ENCODE data around the gene FSTL4.

DNA sequence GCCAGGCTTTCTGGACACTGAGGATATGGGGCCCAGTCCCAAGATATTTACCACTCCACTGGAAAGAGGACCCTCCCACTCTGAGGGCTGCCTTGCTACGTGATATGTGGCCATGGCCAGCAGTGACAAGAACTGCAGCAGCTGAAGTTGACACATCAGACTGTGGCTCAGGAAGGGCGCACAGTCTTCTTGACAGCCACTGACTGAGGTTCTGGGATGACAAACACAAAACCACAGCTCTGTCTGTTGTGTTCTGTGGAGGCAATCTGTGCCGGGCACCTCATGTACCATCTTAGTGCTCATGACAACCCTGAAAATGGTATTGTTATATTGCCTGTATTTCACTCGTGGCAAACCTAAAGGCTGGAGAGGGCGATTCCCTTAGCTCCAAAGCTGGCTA, 16.9 kb downstream of the FSTL4 start:
- TF ChIP-seq, protein P1, sequence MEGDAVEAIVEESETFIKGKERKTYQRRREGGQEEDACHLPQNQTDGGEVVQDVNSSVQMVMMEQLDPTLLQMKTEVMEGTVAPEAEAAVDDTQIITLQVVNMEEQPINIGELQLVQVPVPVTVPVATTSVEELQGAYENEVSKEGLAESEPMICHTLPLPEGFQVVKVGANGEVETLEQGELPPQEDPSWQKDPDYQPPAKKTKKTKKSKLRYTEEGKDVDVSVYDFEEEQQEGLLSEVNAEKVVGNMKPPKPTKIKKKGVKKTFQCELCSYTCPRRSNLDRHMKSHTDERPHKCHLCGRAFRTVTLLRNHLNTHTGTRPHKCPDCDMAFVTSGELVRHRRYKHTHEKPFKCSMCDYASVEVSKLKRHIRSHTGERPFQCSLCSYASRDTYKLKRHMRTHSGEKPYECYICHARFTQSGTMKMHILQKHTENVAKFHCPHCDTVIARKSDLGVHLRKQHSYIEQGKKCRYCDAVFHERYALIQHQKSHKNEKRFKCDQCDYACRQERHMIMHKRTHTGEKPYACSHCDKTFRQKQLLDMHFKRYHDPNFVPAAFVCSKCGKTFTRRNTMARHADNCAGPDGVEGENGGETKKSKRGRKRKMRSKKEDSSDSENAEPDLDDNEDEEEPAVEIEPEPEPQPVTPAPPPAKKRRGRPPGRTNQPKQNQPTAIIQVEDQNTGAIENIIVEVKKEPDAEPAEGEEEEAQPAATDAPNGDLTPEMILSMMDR (IDR thresholded peaks at IDR 0.05; ENCODE audit: borderline replicate concordance, extremely low read depth, low read length, poor library complexity, severe bottlenecking), result no peak
- TF ChIP-seq EZH2 (IDR thresholded peaks at IDR 0.05; ENCODE audit: borderline replicate concordance, low read depth, low read length, severe bottlenecking), result no peak
